ENCODE results near the gene SLC6A5.

Gene SLC6A5

GRCh38 chr11:20661850-20662249 lies 62.4 kb downstream of the SLC6A5 start:
- FAIRE-seq, result no peak
- no peak for DNase-seq (ENCODE audit: insufficient read length)
- TF ChIP-seq POLR2AphosphoS5 (IDR thresholded peaks at IDR 0.05; ENCODE audit: low read depth, low read length) (no peak), POLR2A (IDR thresholded peaks at IDR 0.05; ENCODE audit: low read depth, low read length) (no peak), TAF1 (IDR thresholded peaks at IDR 0.05; ENCODE audit: borderline replicate concordance, low read depth, low read length) (no peak)

GRCh38 chr11:20668131-20668809 lies 68.9 kb downstream of the SLC6A5 start:
- no peak for FAIRE-seq
- TF ChIP-seq POLR2A (IDR thresholded peaks at IDR 0.05; ENCODE audit: low read depth, low read length) (no peak), TAF1 (IDR thresholded peaks at IDR 0.05; ENCODE audit: borderline replicate concordance, low read depth, low read length) (no peak), POLR2AphosphoS5 (IDR thresholded peaks at IDR 0.05; ENCODE audit: low read depth, low read length) (no peak)
- DNase-seq (ENCODE audit: insufficient read length), result no peak

- no peak for FAIRE-seq
- TF ChIP-seq POLR2A (IDR thresholded peaks at IDR 0.05; ENCODE audit: low read depth, low read length) (no peak), POLR2AphosphoS5 (IDR thresholded peaks at IDR 0.05; ENCODE audit: low read depth, low read length) (no peak), TAF1 (IDR thresholded peaks at IDR 0.05; ENCODE audit: borderline replicate concordance, low read depth, low read length) (no peak)
- no peak for DNase-seq (ENCODE audit: insufficient read length)
Observed at GRCh38 chr11:20668844-20669819, 69.7 kb downstream of the SLC6A5 start, which contains the start of gene NELL1. TSS of gene NELL1 (plus strand) at chr11:20669586.

DNA sequence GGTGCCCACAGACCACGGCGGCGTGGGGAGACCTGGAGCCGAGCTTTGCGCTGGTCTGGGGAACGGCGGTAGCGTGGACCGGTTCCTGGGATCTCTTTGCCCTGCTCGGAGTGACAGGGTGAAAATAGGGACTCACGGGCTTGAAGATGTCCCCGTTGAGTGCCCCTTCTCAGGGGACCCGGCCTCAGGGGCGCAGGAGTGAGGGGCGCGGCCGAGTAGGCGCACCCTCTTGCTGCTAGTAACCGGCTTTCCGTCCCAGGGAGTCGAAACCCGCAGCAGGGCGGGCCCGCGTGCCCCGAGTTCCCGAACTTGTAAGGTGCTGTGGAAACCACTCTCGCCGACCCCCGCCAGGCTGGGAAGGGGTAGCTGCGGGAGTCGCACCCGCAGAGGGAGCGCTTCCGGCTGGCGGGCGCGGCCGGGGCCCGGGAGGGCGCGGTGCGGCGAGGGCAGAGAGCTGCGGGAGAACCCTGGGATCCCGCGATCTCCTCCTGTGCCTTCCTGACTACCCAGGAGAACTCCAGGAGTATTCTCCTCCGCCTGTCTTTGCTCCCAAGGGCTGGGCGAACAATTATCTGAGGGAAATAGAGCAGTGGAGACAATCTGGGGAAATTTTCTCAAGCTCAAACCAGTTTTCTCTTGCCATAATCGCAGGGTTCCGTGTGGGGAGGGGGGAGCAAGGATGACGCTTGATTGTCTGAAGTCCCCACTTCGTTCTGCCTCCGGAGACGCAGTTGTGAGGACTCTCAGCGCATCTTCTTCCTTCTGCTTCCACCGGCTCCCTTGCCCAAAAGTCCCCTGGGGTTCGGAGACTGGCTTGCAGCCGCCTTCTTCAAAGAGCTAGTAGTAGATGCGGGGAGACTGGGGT lies 70.6 kb downstream of the SLC6A5 start:
- TF ChIP-seq POLR2AphosphoS5 (IDR thresholded peaks at IDR 0.05; ENCODE audit: low read depth, low read length) (no peak), TAF1 (IDR thresholded peaks at IDR 0.05; ENCODE audit: borderline replicate concordance, low read depth, low read length) (no peak), POLR2A (IDR thresholded peaks at IDR 0.05; ENCODE audit: low read depth, low read length) (no peak)
- FAIRE-seq (no peak), DNase-seq (ENCODE audit: insufficient read length) (no peak)

- FAIRE-seq (no peak), DNase-seq (ENCODE audit: insufficient read length) (no peak)
- TF ChIP-seq POLR2A (IDR thresholded peaks at IDR 0.05; ENCODE audit: low read depth, low read length), result no peak
- no peak for TF ChIP-seq POLR2AphosphoS5 (IDR thresholded peaks at IDR 0.05; ENCODE audit: low read depth, low read length)
Observed at GRCh38 chr11:20670932-20671403, 71.6 kb downstream of the SLC6A5 start.

DNA sequence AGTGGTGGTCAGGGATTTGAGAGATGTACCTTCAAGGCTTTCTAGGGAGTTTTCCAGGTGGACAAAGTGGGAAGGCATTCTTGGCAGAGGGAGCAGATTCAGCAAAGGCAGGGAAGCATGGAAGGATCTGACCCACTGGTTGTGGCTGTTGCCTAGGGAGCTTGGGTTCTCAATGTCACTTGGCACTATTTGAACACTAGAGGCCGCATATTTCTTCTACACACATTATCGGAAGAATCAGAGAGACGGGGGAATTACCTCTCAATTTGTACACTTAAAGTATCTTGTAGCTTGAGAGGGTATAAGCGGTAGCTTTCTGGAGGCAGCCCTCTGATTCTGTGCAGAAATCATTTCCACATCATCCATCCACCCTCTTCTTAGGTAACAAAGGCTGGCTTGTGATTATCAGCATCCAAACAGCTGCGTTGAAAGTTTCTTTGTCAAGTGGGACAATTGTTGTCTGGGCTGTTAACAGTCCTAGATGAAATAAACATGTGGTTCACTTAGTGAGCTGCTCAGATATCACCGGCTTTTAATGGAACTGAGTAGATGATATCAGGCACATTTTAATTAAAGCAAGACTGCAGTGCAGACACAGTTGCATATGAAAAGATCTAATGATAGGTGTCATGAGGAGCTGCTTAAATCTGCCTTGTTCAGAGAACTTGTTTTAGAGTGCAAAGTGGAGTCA lies 72.6 kb downstream of the SLC6A5 start:
- no peak for DNase-seq (ENCODE audit: insufficient read length)
- TF ChIP-seq POLR2A (IDR thresholded peaks at IDR 0.05; ENCODE audit: low read depth, low read length) (no peak), TAF1 (IDR thresholded peaks at IDR 0.05; ENCODE audit: borderline replicate concordance, low read depth, low read length) (no peak)
- no peak for FAIRE-seq

GRCh38 chr11:20672575-20672974 lies 73.2 kb downstream of the SLC6A5 start:
- no peak for DNase-seq (ENCODE audit: insufficient read length)
- TF ChIP-seq TAF1 (IDR thresholded peaks at IDR 0.05; ENCODE audit: borderline replicate concordance, low read depth, low read length), result no peak
- FAIRE-seq, result no peak

- no peak for FAIRE-seq
Observed at GRCh38 chr11:20676658-20677057, 77.2 kb downstream of the SLC6A5 start.

GRCh38 chr11:20688761-20689160 lies 89.4 kb downstream of the SLC6A5 start:
- no peak for TF ChIP-seq POLR2A (IDR thresholded peaks at IDR 0.05; ENCODE audit: low read depth, low read length)
- no peak for TF ChIP-seq TAF1 (IDR thresholded peaks at IDR 0.05; ENCODE audit: borderline replicate concordance, low read depth, low read length)
- TF ChIP-seq POLR2AphosphoS5 (IDR thresholded peaks at IDR 0.05; ENCODE audit: low read depth, low read length), result no peak
- DNase-seq (ENCODE audit: insufficient read length) (no peak), FAIRE-seq (no peak)

More at GRCh38 chr11:20676658-20677057, 77.2 kb downstream of the SLC6A5 start:
- TF ChIP-seq TAF1 (IDR thresholded peaks at IDR 0.05; ENCODE audit: borderline replicate concordance, low read depth, low read length), result no peak
- TF ChIP-seq POLR2AphosphoS5 (IDR thresholded peaks at IDR 0.05; ENCODE audit: low read depth, low read length), result no peak
- TF ChIP-seq POLR2A (IDR thresholded peaks at IDR 0.05; ENCODE audit: low read depth, low read length), result no peak
- no peak for DNase-seq (ENCODE audit: insufficient read length)

DNA sequence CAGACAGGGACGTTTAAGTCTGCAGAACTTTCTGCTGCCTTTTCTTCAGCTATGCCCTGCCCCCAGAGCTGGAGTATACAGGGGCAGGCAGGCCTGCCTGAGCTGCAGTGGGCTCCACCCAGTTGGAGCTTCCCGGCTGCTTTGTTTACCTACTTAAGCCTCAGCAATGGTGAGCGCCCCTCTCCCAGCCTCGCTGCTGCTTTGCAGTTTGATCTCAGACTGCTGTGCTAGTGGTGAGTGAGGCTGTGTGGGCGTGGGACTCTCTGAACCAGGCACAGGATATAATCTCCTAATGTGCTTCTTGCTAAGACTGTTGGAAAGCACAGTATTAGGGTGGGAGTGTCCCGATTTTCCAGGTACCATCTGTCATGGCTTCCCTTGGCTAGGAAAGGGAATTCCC lies 108.5 kb downstream of the SLC6A5 start:
- FAIRE-seq, result no peak
- no peak for DNase-seq (ENCODE audit: insufficient read length)
- TF ChIP-seq TAF1 (IDR thresholded peaks at IDR 0.05; ENCODE audit: borderline replicate concordance, low read depth, low read length) (no peak), POLR2AphosphoS5 (IDR thresholded peaks at IDR 0.05; ENCODE audit: low read depth, low read length) (no peak)
